K562 (cell line): Measurements from ENCODE around the gene ZNF407. TPM values are rescaled to one million over a fixed set of nuclear protein-coding genes. Genes with fewer than 3 reads are reported as not detected.

Source experiments
- BRD9 ChIP-seq: fragments of 450-650 bp; IDR thresholded peaks from 2 replicates; pipeline ENCODE4 v1.6.1; 2018; ENCODE audit warnings: low read depth; ENCODE audit not compliant: partially characterized antibody
- CBX3 ChIP-seq, 2 experiments: IDR thresholded peaks; 1 replicate in 1 of 2; 2 replicates in 1 of 2; pipeline ENCODE4 v1.6.1; 2012; ENCODE audit warnings: inconsistent platforms in 2 of 2, low read length in 2 of 2, borderline replicate concordance in 1 of 2, control low read depth in 1 of 2
- CBX8 ChIP-seq: fragments of 200-600 bp; sonication (generic); IDR thresholded peaks from 2 replicates; pipeline ENCODE4 v1.6.1; 2012; ENCODE audit warnings: borderline replicate concordance, mixed run types, low read depth, mild to moderate bottlenecking, moderate library complexity, mixed read lengths, low read length, control low read depth, inconsistent platforms; ENCODE audit not compliant: poor library complexity, severe bottlenecking; ENCODE audit errors: extremely low read depth
- DPF2 ChIP-seq: fragments of 450-650 bp; IDR thresholded peaks from 2 replicates; pipeline ENCODE4 v1.6.1; 2016
- ETS1 ChIP-seq: conservative IDR thresholded peaks from 2 replicates; pipeline ENCODE4 v1.6.1; 2011; ENCODE audit warnings: low read depth, mild to moderate bottlenecking, low read length; ENCODE audit not compliant: control insufficient read depth
- GABPB1 ChIP-seq: sonication (generic); formaldehyde crosslinking; IDR thresholded peaks from 2 replicates; pipeline ENCODE4 v1.8.0; 2022; ENCODE audit warnings: mild to moderate bottlenecking, missing genetic modification reagents
- HCFC1 ChIP-seq: IDR thresholded peaks from 2 replicates; pipeline ENCODE4 v1.6.1; 2012; ENCODE audit warnings: low read depth, low read length, improper control_type of control experiment
- KAT8 ChIP-seq: fragments of 450-650 bp; IDR thresholded peaks from 2 replicates; pipeline ENCODE4 v1.6.1; 2016; ENCODE audit warnings: low read depth, mild to moderate bottlenecking
- MEIS2 ChIP-seq: fragments of 450-650 bp; IDR thresholded peaks from 2 replicates; pipeline ENCODE4 v1.6.1; 2014; ENCODE audit warnings: mild to moderate bottlenecking; ENCODE audit not compliant: partially characterized antibody
- MTA3 ChIP-seq: fragments of 450-650 bp; formaldehyde crosslinking; IDR thresholded peaks from 2 replicates; pipeline ENCODE4 v1.6.1; 2017; ENCODE audit warnings: mild to moderate bottlenecking, borderline replicate concordance
- NR2C1 ChIP-seq, 2 experiments: fragments of 450-650 bp; IDR thresholded peaks; 2 replicates each; pipeline ENCODE4 v1.6.1; 2017; ENCODE audit warnings: mild to moderate bottlenecking in 2 of 2, antibody characterized with exemption in 1 of 2, inconsistent platforms in 1 of 2, missing compliant biosample characterization in 1 of 2, missing genetic modification characterization in 1 of 2
- POLR2G ChIP-seq: fragments of 200-400 bp; formaldehyde crosslinking; IDR thresholded peaks from 2 replicates; pipeline ENCODE4 v1.6.1; 2017; ENCODE audit warnings: low read depth, mild to moderate bottlenecking, antibody characterized with exemption, low read length, moderate library complexity
- POLR2H ChIP-seq: IDR thresholded peaks from 2 replicates; pipeline ENCODE4 v1.6.1; 2016; ENCODE audit warnings: missing genetic modification characterization, low read depth, mild to moderate bottlenecking, control low read depth, missing compliant biosample characterization, moderate library complexity
- PPARD ChIP-seq: fragments of 250-450 bp; sonication (Bioruptor Pico); IDR thresholded peaks from 2 replicates; pipeline ENCODE4 v1.8.0; 2022; ENCODE audit warnings: inconsistent platforms, mild to moderate bottlenecking, moderate library complexity
- RBM39 ChIP-seq: fragments of 200-400 bp; formaldehyde crosslinking; optimal IDR thresholded peaks from 2 replicates; pipeline ENCODE3; 2018; ENCODE audit warnings: low read depth, low read length
- RCOR1 ChIP-seq, 2 experiments: IDR thresholded peaks; 2 replicates each; pipeline ENCODE4 v1.6.1; 2012; ENCODE audit warnings: low read depth in 2 of 2, low read length in 2 of 2, borderline replicate concordance in 1 of 2, improper control_type of control experiment in 1 of 2
- SMAD3 ChIP-seq: fragments of 450-650 bp; formaldehyde crosslinking; conservative IDR thresholded peaks from 2 replicates; pipeline ENCODE4 v1.4.0; 2020; ENCODE audit warnings: mild to moderate bottlenecking
- TAF15 ChIP-seq: fragments of 200-400 bp; formaldehyde crosslinking; IDR thresholded peaks from 2 replicates; pipeline ENCODE4 v1.6.1; 2017; ENCODE audit warnings: mild to moderate bottlenecking, low read depth, low read length, moderate library complexity
- TAL1 ChIP-seq: fragments of 450-650 bp; IDR thresholded peaks from 2 replicates; pipeline ENCODE4 v1.6.1; 2016; ENCODE audit warnings: mild to moderate bottlenecking
- TBP ChIP-seq: optimal IDR thresholded peaks from 2 replicates; pipeline ENCODE3; 2011; ENCODE audit warnings: low read depth, low read length, improper control_type of control experiment
- TEAD4 ChIP-seq, 2 experiments: sonication (generic) in 1 of 2; formaldehyde crosslinking in 1 of 2; IDR thresholded peaks; 2 replicates each; pipeline versions ENCODE4 v1.6.1 to v1.8.0; 2012 to 2022; ENCODE audit warnings: borderline replicate concordance in 1 of 2, inconsistent platforms in 1 of 2, low read length in 1 of 2, mild to moderate bottlenecking in 1 of 2, missing genetic modification reagents in 1 of 2
- TRIM24 ChIP-seq, 2 experiments: fragments of 450-650 bp; IDR thresholded peaks; 2 replicates each; pipeline ENCODE4 v1.6.1; 2016
- ZBTB34 ChIP-seq: fragments of 250-450 bp; sonication (Bioruptor Pico); IDR thresholded peaks from 2 replicates; pipeline ENCODE4 v1.8.0; 2021; ENCODE audit warnings: mild to moderate bottlenecking, moderate library complexity
- ZEB2 ChIP-seq: fragments of 450-650 bp; IDR thresholded peaks from 2 replicates; pipeline ENCODE4 v1.6.1; 2016
- ZNF184 ChIP-seq: sonication (generic); formaldehyde crosslinking; IDR thresholded peaks from 2 replicates; pipeline ENCODE4 v1.5.0; 2020; ENCODE audit warnings: missing genetic modification reagents
- ZNF23 ChIP-seq: fragments of 250-450 bp; sonication (Bioruptor Pico); IDR thresholded peaks from 2 replicates; pipeline ENCODE4 v1.4.0; 2020; ENCODE audit warnings: mild to moderate bottlenecking
- ZNF24 ChIP-seq: fragments of 450-650 bp; IDR thresholded peaks from 2 replicates; pipeline ENCODE4 v1.6.1; 2016
- ZNF76 ChIP-seq: fragments of 250-450 bp; sonication (Bioruptor Pico); IDR thresholded peaks from 2 replicates; pipeline ENCODE4 v1.4.0; 2020; ENCODE audit warnings: mild to moderate bottlenecking, moderate library complexity, borderline replicate concordance
- ZNF764 ChIP-seq: fragments of 250-450 bp; sonication (Bioruptor Pico); IDR thresholded peaks from 2 replicates; pipeline ENCODE4 v1.4.0; 2020; ENCODE audit warnings: low read depth, mild to moderate bottlenecking, moderate library complexity
- polyA plus RNA-seq, 8 experiments: library from polyadenylated mRNA; depleted of rRNA in 4 of 8; stranded (reverse) in 5 of 8; unstranded in 3 of 8; fragments of >200 nt; fragmentation: Nextera tagmentation in 2 of 8; fragmentation: Illumina TruSeq in 1 of 8; extraction: Ambion mirVana in 2 of 8; extraction: Trizol in 1 of 8; gene quantifications; 2 replicates each; pipeline versions ENCODE4 v1.2.1 to v1.2.3, GENCODE V29; 2011 to 2014; ENCODE audit warnings: inconsistent platforms in 1 of 8, missing spikeins in 1 of 8
- total RNA-seq, 7 experiments: library from RNA; depleted of rRNA in 6 of 7; stranded (reverse); fragments of >200 nt in 6 of 7; fragmentation: Illumina TruSeq in 2 of 7; extraction: Trizol in 2 of 7; gene quantifications; 2 replicates each; pipeline versions ENCODE4 v1.2.1 to v1.2.3, GENCODE V29; 2011 to 2021; ENCODE audit warnings: low replicate concordance in 1 of 7

ZNF407 gene
- total and polyA plus RNA-seq, 9 of the 15 experiments (the other 6 are each of a cell fraction or from before 2014, with no cell fraction given): 0.21 to 5.4 (median 2.3) TPM

GRCh38 chr18:74778191-74778847 lies 180.6 kb downstream of the ZNF407 start (continued):
- no peak for TF ChIP-seq ZNF184
- TF ChIP-seq TRIM24 (IDR thresholded peaks at IDR 0.05): 0 out of 4 replicates have a peak, but pooled peaks of 1 of the 2 experiments have one; percentile 20
- 0 out of 2 replicates have a peak, but pooled peaks have one; percentile 19 for TF ChIP-seq ZNF24
- TF ChIP-seq CBX3 (IDR thresholded peaks at IDR 0.05; ENCODE audit: borderline replicate concordance in 1 of 2, low read length in 2 of 2): peak in 1 of 2 experiments; percentile 31; a peak in 1 of 3 replicates
- TF ChIP-seq GABPB1 (CRISPR knock-in tag): no peak
- no peak for TF ChIP-seq ZBTB34 (CRISPR knock-in tag)
- peak; percentile 33; the same call in 1 of the 2 replicates for TF ChIP-seq DPF2
- peak; percentile 32; the same call in 1 of the 2 replicates for TF ChIP-seq TAL1
- no peak for TF ChIP-seq ZNF23
- no peak for TF ChIP-seq ZNF764 (CRISPR knock-in tag)
- no peak for TF ChIP-seq KAT8
- no peak for TF ChIP-seq NR2C1 (IDR thresholded peaks at IDR 0.05)
- no peak for TF ChIP-seq NR2C1 (tag; IDR thresholded peaks at IDR 0.05)
- TF ChIP-seq HCFC1: no peak
- no peak for TF ChIP-seq SMAD3 (CRISPR knock-in tag)
- no peak for TF ChIP-seq ZEB2
- TF ChIP-seq ETS1: no peak
- TF ChIP-seq RBM39: no peak
- TF ChIP-seq TAF15: no peak
- TF ChIP-seq BRD9: no peak
- no peak for TF ChIP-seq POLR2H
- peak; percentile 19 for TF ChIP-seq MEIS2
- no peak for TF ChIP-seq RCOR1 (IDR thresholded peaks at IDR 0.05; ENCODE audit: borderline replicate concordance in 1 of 2, low read depth in 2 of 2, low read length in 2 of 2)
- peak; percentile 37; the same call in 1 of the 2 replicates for TF ChIP-seq TEAD4 (IDR thresholded peaks at IDR 0.05; ENCODE audit: low read length)
- no peak for TF ChIP-seq TEAD4 (CRISPR knock-in tag; IDR thresholded peaks at IDR 0.05; ENCODE audit: borderline replicate concordance)
- TF ChIP-seq CBX8: no peak
- no peak for TF ChIP-seq TBP
- TF ChIP-seq POLR2G: no peak
- no peak for TF ChIP-seq ZNF76 (CRISPR knock-in tag)
- no peak for TF ChIP-seq PPARD
- TF ChIP-seq MTA3: no peak
